GM21423 (cell line): Measurements from ENCODE around the gene MRTFB.

Experiments
- ATAC-seq: cut with Tn5 transposase; IDR thresholded peaks from one replicate; pipeline ENCODE4 v1.9.1; 2021; ENCODE audit warnings: mild to moderate bottlenecking, moderate library complexity; ENCODE audit not compliant: unreplicated experiment

MRTFB gene

DNA sequence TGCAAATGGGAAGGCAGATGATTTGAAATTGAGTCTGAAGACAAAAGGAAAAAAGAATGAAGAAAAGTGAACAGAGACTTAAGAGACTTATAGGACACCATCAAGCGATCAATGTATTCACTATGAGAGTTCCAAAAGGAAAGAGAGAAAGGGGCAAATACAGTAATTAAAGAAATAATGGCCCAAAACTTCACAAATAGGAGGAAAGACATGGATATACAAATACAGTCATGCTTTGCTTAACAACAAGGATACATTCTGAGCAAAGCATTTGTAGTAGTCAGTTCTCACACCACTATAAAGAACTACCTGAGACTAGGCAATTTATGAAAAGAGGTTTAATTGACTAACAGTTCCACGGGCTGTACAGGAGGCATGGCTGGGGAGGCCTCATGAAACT is 152.5 kb downstream of the MRTFB start:
- ATAC-seq: no peak

GRCh38 chr16:14225457-14225856 is 154.3 kb downstream of the MRTFB start:
- no peak for ATAC-seq

DNA sequence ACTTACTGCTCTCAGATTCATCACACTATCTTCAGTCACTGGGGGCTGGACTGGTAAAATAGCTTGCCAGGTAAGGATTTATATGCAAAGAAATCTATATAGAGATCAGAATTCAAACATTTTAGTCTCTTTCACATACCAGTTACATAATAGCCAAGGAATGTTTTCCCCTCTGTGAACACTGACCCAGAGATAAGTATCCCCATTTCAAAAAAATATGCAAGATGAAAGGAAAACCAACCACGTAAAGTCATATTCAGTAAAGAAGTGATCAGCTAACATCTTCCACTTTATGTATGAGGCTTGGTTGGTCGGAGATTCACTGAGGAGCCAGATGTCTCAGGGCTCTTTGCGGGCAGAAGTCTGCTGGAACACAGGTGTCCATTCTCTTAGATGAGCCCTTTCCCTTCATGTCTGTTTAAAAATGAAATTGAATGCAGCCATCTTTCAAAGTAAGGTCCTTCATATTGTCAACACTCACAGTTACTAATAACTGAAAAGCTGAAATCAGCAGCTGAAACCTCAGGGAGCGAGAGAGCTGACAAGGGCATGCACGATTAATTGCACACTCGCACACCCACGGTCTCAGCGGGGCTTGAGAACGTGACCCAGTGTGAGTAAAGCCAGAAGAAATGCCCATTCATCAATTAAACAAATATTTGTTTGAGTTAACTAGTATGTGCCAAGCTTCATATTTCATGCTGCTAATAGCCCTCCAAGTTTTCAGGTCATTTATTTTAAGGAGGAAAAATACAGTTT is 161.2 kb downstream of the MRTFB start:
- ATAC-seq: no peak

GRCh38 chr16:14236401-14236800 is 165.3 kb downstream of the MRTFB start:
- no peak for ATAC-seq

DNA sequence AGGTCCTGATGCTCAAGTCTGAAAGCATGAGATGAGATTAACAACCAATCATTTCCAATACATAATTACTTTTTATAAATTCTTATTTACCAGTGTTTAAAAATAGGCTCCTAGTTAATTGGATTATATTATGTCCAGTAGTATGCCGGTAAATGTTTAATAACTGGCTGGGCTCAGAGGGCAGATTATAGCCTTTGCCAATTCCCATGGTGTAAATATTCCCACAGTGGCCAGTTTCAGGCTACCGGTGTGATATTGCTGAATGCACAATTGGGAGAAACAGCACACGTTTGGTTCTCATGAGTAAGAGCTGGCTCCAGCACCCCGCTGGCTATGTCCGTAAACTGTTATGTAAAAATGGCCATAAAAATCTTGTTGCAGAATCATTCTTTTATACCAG is 167.6 kb downstream of the MRTFB start:
- no peak for ATAC-seq

DNA sequence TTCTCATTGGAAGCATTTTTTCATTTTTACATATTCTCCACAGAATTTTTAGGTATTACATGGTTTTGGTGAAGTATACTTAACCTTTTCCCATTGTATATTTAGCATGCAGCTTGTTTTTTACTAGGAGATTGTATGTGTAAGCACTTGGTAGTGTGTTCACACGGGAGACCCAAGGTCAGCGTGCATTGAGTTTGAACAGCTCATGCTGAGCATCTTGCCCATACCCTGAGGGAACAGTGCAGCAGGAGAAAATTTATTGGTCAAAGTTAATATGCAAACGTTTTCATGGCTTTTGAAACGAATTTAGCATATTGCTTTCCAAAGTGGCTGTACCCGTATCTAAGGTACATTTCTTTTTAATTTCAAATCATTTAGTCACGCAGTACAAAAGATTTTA is 168.7 kb downstream of the MRTFB start:
- no peak for ATAC-seq

- ATAC-seq: no peak
These were observed 169.2 kb downstream of the MRTFB start for GRCh38 chr16:14240219-14240843.

DNA sequence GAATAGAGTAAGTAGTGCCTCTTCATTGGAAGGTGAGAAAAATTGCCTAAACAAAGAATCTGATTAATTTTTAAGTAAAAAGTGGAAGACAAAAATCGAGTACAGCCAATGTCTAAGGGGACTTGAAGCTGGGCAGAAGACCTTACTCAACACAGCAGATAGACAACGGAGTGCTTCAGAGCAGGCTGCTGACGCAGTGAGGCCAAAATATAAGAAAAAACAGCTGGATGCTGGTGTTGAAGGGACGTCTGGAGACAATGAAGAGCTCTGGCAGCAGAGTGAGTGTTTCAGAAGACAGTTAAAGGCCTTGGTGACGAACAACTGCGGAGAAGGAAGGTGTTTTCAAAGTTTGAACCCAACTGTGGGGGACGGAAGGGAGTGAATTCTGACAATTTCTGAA is 169.8 kb downstream of the MRTFB start:
- no peak for ATAC-seq

DNA sequence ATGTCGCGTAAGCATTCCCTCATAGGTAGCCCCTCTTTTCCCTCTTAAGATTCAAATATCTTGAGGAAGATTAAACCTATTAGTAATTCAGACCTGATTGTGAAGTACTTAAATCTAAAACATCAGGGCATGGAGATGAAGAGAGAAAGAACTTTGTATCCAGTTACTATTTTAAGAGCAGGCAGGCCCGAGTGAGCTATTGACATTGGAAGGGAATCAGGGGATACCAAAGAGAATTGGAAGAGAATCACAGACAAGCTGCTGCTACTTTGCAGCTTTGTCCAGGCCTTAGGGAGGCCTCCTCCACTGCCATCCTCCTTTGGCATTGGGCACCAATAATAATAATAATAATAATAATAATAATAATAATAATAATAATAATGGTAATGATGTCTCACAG is 170.5 kb downstream of the MRTFB start:
- ATAC-seq: no peak

GRCh38 chr16:14242769-14243168 is 171.7 kb downstream of the MRTFB start:
- ATAC-seq: no peak

DNA sequence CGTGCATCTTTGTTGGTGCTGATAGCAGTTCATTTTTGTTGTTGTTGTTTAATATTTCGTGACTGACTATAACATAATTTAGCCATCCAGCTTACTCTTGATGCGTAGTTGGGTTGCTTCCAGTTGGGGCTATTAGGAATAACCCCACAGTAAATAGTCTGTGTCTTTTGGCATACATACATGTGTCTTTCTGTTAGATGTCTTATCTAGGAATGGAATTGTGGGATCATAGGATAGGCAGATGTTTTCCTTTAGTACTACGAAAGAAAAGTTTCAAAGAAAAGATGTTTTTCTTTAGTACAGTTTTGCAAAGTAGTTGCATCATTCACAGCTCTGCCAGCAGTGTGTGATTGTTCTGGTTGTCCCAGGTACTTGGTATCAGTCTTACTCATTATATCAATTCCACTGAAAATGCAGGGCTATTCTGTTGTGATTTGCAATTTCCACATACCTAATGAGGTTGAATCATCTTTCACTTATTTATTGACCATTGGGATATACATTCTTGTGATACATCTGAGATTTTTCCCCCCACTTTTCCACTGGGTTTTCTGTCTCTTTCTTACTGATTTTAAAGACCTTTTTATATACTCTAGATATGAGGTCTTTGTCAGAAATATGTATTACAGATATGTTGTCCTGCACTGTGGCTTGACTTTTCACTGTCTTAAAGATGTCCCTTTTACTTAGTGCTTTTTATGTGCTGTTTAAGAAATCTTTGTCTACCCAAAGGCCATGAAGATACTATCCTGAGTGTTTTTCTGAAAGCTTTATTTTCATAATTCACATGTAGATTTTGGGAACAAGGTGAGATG is 173.3 kb downstream of the MRTFB start:
- no peak for ATAC-seq

DNA sequence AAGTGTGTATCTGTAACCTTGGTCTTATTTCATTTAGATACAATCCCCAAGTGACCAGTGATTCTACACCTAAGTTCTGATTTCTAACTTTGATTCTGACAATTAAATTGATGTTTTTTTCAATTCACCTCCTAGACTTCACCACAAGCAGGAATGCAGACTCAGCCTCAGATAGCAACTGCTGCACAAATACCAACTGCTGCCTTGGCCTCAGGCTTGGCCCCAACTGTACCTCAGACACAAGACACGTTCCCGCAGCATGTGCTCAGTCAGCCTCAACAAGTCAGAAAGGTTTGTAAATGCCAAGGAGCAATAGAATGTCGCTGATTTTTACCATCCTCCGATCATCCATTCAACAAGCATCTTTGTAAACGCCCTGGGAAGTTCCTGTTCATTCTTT is 177.7 kb downstream of the MRTFB start:
- no peak for ATAC-seq

- no peak for ATAC-seq
These were observed 178.3 kb downstream of the MRTFB start for GRCh38 chr16:14249291-14250032.

- no peak for ATAC-seq
These were observed 180.3 kb downstream of the MRTFB start for GRCh38 chr16:14251419-14251818.

- no peak for ATAC-seq
These were observed 181.7 kb downstream of the MRTFB start for GRCh38 chr16:14252860-14253259.

GRCh38 chr16:14263011-14263410 is 191.9 kb downstream of the MRTFB start:
- no peak for ATAC-seq

DNA sequence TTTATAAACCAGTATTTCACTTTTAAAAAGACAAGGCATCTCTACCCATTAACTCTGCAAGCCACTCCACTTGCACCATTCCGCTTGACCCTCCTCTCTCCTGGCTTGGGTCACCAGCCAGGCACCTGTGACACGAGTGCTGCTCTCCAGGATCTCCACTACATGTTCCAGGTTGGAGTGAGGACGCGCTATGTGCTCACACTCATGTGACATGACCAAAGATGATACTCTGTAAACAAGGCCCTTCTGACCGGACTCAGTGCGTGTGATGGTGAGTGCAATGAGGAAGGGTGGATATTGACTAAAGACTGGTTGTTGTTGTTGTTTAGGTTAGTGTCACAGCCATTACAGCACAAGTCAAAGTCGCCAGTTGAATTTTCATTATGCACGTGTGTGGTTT is 192.7 kb downstream of the MRTFB start:
- no peak for ATAC-seq

DNA sequence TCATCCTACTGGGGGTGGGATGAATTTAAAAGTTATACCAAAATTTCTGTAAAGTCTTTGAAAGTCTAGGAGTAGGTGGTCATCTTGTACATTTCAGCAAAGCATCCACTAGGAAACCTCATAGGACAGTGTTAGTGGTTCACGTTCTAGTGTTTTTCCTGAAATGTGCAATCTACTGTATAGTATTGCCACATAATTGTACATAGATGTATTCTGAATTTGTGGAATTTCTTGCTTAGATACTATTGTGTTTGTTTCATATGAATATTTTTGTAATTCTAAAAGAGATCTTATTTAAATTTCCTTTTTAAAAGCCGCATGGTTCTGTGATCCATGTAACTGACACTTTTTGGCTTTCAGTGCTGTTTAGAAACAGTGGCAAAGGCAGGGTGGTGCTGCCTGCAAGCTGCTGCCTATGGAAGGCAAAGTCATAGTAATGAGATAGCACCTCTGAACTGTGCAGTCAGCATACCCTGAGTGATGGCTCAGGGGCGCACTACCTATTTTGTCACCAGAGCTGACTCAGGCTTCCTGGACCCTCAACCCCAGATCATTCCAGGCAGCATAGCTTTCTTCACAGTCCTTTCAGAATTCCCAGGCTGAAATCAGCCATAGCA is 193.3 kb downstream of the MRTFB start:
- ATAC-seq: no peak

- ATAC-seq: no peak
These were observed 197.0 kb downstream of the MRTFB start for GRCh38 chr16:14268073-14268472.

GRCh38 chr16:14275934-14276333 is 204.8 kb downstream of the MRTFB start:
- ATAC-seq: no peak

DNA sequence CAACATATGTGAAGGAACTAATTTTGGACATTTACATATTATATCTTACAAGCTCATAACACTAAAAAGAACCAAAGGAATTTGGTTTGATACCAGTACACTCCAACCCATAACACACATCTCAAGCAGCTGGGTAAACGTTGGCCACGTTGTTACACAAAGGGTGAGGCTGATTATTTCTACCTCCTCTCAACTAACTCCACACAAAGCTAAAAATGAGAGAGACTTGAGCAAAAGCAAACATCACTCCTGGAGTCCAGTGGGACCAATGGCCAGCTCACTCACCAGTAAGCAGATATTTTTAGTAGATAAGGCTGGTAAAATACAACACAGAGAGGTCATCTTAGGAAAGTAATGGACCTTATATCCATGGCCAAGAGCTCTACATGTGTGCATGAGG is 207.6 kb downstream of the MRTFB start:
- no peak for ATAC-seq
